Fibroblast of mammary gland (primary cell): Measurements from ENCODE around the gene PIP5KL1.

Experiments used
- DNase-seq: peaks from one replicate; pipeline ENCODE4 v3.0.0-alpha.2; 2010; ENCODE audit warnings: low read depth
- H3K4me3 ChIP-seq: 2 replicates; pipeline ENCODE4 v1.5.1; 2011; ENCODE audit warnings: low read depth, mild to moderate bottlenecking, low read length, moderate library complexity; ENCODE audit not compliant: control insufficient read depth
- CTCF ChIP-seq: conservative IDR thresholded peaks from 2 replicates; pipeline ENCODE4 v1.5.1; 2011; ENCODE audit warnings: low read depth, low read length, inconsistent platforms; ENCODE audit not compliant: control insufficient read depth, insufficient read depth

The PIP5KL1 gene

GRCh38 chr9:127973169-127974000, 42.8 kb upstream of the PIP5KL1 start:
- no peak for TF ChIP-seq CTCF
- H3K4me3 ChIP-seq, result no peak overlapping the region
- no peak for DNase-seq

GRCh38 chr9:127972236-127972871, 41.8 kb upstream of the PIP5KL1 start:
- no peak for DNase-seq
- no peak for TF ChIP-seq CTCF
- H3K4me3 ChIP-seq, result no peak overlapping the region

- H3K4me3 ChIP-seq, result no peak overlapping the region
- TF ChIP-seq CTCF, result no peak
- DNase-seq, result no peak
Observed at GRCh38 chr9:127971357-127972235, 41.0 kb upstream of the PIP5KL1 start.

GRCh38 chr9:127970401-127971313, 40.1 kb upstream of the PIP5KL1 start:
- H3K4me3 ChIP-seq, result no peak overlapping the region
- TF ChIP-seq CTCF, result no peak
- no peak for DNase-seq

GRCh38 chr9:127968700-127969383, 38.3 kb upstream of the PIP5KL1 start:
- no peak overlapping the region for H3K4me3 ChIP-seq
- peak; percentile 98 for DNase-seq
- TF ChIP-seq CTCF, result no peak
